Progenitor cell of endocrine pancreas (in vitro differentiated cells): Measurements from ENCODE around the gene BCL2L12. TPM values are rescaled to one million over a fixed set of nuclear protein-coding genes. Genes with fewer than 3 reads are reported as not detected.

ENCODE experiments used
- DNase-seq: peaks from one replicate; pipeline ENCODE4 v3.0.0; 2021; ENCODE audit warnings: low spot score; ENCODE audit not compliant: unreplicated experiment
- H3K27ac Mint-ChIP-seq: 2 replicates; pipeline ENCODE4 v1.8.0; 2021; ENCODE audit warnings: mild to moderate bottlenecking, moderate library complexity, mixed read lengths
- H3K27me3 Mint-ChIP-seq: 2 replicates; pipeline ENCODE4 v1.8.0; 2021; ENCODE audit warnings: mixed read lengths
- H3K36me3 Mint-ChIP-seq: 2 replicates; pipeline ENCODE4 v1.8.0; 2022; ENCODE audit warnings: mixed read lengths; ENCODE audit not compliant: insufficient read depth
- H3K4me1 Mint-ChIP-seq: 2 replicates; pipeline ENCODE4 v1.8.0; 2021; ENCODE audit warnings: low read depth, mixed read lengths
- H3K4me3 Mint-ChIP-seq: 2 replicates; pipeline ENCODE4 v1.8.0; 2021; ENCODE audit warnings: low read depth, mild to moderate bottlenecking, moderate library complexity, mixed read lengths
- H3K9me3 Mint-ChIP-seq: 2 replicates; pipeline ENCODE4 v1.8.0; 2021; ENCODE audit warnings: low read depth, mixed read lengths
- total RNA-seq: library from RNA; stranded (reverse); gene quantifications from 2 replicates; pipeline ENCODE4 v1.2.1, GENCODE V29; 2021
- TF ChIP-seq, protein P1 (sequence below): fragments of 200-600 bp; sonication (generic); IDR thresholded peaks from one replicate; pipeline ENCODE4 v1.5.0; 2021; ENCODE audit warnings: antibody characterized with exemption, mild to moderate bottlenecking; ENCODE audit not compliant: unreplicated experiment

The BCL2L12 gene
- total RNA-seq, 1 donor from 2014 or later = 59.0 TPM

DNA sequence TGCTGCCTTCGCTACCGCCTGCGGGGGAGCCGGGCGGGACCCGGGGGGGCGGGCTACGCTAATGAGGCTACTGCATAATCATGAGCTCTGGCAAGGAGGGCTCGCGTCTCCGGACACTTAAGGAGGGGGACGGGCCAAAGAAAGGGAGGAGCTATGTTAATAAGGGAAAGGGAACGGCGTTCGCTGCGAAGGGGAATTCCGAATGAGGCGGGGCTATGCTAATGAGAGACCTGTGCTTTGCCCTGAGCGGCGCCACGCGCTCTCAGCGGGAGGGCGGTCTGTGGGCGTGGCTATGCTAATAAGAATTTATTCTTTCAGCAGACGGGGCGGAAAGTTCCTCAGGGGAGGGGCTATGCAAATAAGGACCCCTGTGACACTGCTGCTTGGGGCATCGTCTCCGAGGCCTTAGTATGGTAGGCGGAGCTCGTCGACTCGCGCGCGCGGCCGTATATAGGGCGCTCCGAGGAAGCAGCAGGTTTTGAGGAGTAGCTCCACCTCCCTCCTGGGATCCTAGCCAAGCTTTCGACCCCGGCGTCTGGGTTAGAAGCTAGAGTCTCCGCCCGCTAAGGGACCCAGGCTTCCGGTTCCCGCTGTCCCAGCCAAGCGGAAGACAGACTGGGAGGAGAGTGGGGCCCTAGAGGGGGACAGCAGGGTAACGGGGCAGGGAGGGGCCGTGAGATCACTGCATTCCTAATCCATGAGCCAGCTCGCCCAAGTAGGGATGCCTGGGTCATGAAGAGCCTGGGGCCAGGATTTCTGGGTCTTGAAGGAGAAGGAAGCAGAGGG is 25.4 kb upstream of the BCL2L12 start, which contains the start of gene RRAS:
Gene RRAS, minus strand, starts transcription at position 31 of the 786 bp plus-strand sequence. CDS start 45 bp downstream, outside the sequence.
- H3K4me1 Mint-ChIP-seq = peaks cover 41% of the 10 kb centered on the region
- H3K27me3 Mint-ChIP-seq = peaks cover 30% of the 10 kb centered on the region
- H3K27ac Mint-ChIP-seq = peak within 1 kb of the TSS; percentile 100
- no peaks in the 10 kb centered on the region for H3K9me3 Mint-ChIP-seq
- peak within 1 kb of the TSS; percentile 98 for H3K4me3 Mint-ChIP-seq
- DNase-seq = peak; percentile 98
- H3K36me3 Mint-ChIP-seq = peaks cover 1% of the 10 kb centered on the region
- TF ChIP-seq, protein P1, sequence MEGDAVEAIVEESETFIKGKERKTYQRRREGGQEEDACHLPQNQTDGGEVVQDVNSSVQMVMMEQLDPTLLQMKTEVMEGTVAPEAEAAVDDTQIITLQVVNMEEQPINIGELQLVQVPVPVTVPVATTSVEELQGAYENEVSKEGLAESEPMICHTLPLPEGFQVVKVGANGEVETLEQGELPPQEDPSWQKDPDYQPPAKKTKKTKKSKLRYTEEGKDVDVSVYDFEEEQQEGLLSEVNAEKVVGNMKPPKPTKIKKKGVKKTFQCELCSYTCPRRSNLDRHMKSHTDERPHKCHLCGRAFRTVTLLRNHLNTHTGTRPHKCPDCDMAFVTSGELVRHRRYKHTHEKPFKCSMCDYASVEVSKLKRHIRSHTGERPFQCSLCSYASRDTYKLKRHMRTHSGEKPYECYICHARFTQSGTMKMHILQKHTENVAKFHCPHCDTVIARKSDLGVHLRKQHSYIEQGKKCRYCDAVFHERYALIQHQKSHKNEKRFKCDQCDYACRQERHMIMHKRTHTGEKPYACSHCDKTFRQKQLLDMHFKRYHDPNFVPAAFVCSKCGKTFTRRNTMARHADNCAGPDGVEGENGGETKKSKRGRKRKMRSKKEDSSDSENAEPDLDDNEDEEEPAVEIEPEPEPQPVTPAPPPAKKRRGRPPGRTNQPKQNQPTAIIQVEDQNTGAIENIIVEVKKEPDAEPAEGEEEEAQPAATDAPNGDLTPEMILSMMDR = no peak

DNA sequence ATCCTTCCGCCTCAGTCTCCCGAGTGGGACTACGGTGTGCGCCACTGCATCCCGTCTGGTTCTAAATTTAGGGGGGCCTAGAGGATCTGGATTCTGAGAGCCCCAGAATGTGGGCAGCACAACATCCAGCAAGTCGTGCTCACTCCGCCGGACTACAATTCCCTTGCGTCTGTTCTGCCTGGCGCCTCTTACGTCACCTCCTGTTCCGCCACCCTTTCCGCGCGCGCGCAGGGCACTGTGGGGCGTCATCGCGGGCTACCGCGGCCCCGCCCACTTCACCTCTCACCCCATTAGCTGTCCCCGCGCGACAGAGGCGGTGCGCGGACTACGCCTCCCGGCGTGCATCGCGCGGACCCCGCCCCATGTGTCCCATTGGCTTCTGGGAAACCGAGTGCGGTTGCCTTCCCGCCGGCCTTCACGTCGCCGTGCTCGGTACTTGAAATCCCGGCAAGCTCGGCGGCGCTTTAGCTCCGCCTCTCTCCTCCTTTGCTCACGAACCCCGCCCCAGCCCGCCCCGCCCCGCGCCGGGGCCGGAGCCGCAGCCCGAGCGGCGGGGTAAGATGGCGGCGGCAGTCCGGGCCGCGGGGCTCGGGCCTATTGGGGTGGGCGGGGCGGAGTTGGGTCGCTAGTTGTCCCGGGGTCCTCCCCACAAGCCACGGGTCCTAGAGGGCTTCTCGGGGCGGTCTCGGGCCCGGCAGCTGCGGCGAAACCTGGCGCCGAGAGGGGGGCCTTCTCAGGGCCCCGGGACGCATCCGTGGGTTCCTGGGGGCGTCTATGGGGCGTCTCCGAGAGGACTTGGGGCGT is 23.8 kb upstream of the BCL2L12 start, which contains the start of gene SCAF1:
Gene SCAF1, plus strand, starts transcription at position 522 of the 804 bp plus-strand sequence. CDS start 2,818 bp downstream, outside the sequence.
- Mint-ChIP-seq H3K27me3 (peaks cover 20% of the 10 kb centered on the region), H3K36me3 (peaks cover 4% of the 10 kb centered on the region), H3K4me1 (peaks cover 38% of the 10 kb centered on the region), H3K27ac (peak within 1 kb of the TSS; percentile 100), H3K4me3 (peak within 1 kb of the TSS; percentile 98), H3K9me3 (no peaks in the 10 kb centered on the region)
- peak; percentile 99 for DNase-seq
- TF ChIP-seq, protein P1 = no peak

DNA sequence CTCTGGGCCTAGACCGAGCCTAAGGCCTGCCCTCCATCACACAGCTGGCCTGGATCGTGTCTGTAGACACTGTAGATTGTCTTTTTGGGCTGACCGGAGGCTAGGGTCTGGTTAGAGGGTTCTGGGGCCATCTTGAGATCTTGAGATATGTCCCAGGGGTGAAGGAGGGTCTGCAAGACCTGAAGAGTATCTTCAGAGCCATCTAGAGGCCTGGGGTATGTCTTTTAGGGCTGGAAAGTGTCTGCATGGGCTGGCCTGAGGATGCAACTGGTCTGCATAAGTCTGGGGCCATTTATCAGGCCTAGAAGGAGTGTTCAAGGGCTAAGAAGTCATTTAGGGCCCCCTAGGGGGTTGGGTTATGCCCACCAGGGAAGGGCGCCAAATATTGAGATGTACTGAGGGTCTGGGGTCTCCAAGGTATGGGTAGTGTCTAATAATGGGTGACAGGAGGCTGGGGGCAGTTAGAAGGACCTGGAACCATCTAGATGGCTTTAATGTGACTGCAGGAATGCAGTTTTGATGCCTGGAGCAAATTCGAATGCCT is 23.2 kb upstream of the BCL2L12 start:
- H3K27ac Mint-ChIP-seq = peak overlapping the region; percentile 98
- no peaks in the 10 kb centered on the region for H3K9me3 Mint-ChIP-seq
- TF ChIP-seq, protein P1 = no peak
- H3K36me3 Mint-ChIP-seq = peaks cover 5% of the 10 kb centered on the region
- H3K4me1 Mint-ChIP-seq = peaks cover 38% of the 10 kb centered on the region
- H3K4me3 Mint-ChIP-seq = peak overlapping the region; percentile 98
- peaks cover 18% of the 10 kb centered on the region for H3K27me3 Mint-ChIP-seq
- no peak for DNase-seq

DNA sequence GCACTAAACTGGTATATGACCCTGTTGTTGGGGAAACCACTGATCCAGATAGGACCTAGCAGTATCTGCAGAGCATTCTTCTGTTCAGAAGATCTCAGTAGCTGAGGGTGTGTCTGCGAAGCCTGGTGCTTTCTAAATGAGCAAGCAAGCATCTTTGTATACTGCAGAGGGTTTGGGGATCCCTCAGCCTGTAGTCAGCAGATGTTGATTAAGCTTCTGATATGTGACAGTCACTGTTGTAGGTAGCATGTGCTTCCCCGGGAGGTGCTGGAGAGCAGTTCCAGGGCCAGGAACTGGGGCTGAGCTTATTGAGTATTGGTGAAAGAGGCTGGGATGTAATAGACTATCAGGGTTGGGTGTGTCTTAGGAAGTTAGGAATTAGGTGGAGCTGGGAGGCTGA is 22.3 kb upstream of the BCL2L12 start:
- Mint-ChIP-seq H3K36me3 (peaks cover 5% of the 10 kb centered on the region), H3K9me3 (no peaks in the 10 kb centered on the region)

More for the DNA sequence above, 22.3 kb upstream of the BCL2L12 start:
- TF ChIP-seq, protein P1 = no peak
- H3K4me1 Mint-ChIP-seq = peaks cover 34% of the 10 kb centered on the region
- H3K27me3 Mint-ChIP-seq = peaks cover 12% of the 10 kb centered on the region
- peak overlapping the region; percentile 98 for H3K4me3 Mint-ChIP-seq
- peak overlapping the region; percentile 40 for H3K27ac Mint-ChIP-seq
- no peak for DNase-seq
